A549 (cell line): ENCODE data around the gene CHRNB2. TPM values are rescaled to one million over a fixed set of nuclear protein-coding genes. Genes with fewer than 3 reads are reported as not detected.

Source experiments
- ATAC-seq, 2 experiments: fragments of 200-7000 bp in 1 of 2; fragments of >200 bp in 1 of 2; cut with Nextera tagmentation in 1 of 2; cut with Tn5 transposase in 1 of 2; 3 replicates each; pipeline versions ENCODE4 v1.8.0 to v1.9.1; 2018 to 2020; ENCODE audit warnings: mild to moderate bottlenecking in 1 of 2, moderate library complexity in 1 of 2
- CTCF ChIA-PET: fragments of 300-600 bp; sonication (Branson Sonifier 250); formaldehyde crosslinking; extraction: SDS; loops from one replicate; lab custom pipeline; 2021; ENCODE audit warnings: antibody characterized with exemption, inconsistent platforms; lab: Yijun Ruan, JAX
- POLR2A ChIA-PET: fragments of 350-600 bp; formaldehyde crosslinking; extraction: SDS; loops from one replicate; lab custom pipeline; 2021; ENCODE audit warnings: antibody characterized with exemption, inconsistent platforms; lab: Yijun Ruan, JAX
- DNase-seq, 2 experiments: peaks; one replicate each; pipeline versions ENCODE4 v3.0.0 to v3.0.0-alpha.2; 2011 to 2016; ENCODE audit warnings: low read depth in 1 of 2, low spot score in 1 of 2
- FAIRE-seq: peaks from 2 replicates; lab custom pipeline; 2011; peaks lifted over from hg19 to GRCh38; lab: Jason Lieb, UNC
- H3K27ac ChIP-seq, 2 experiments: fragments of >200 bp; sonication (Bioruptor Twin); formaldehyde crosslinking; 3 replicates each; pipeline ENCODE4 v1.5.1; 2016 to 2017
- H3K4me1 ChIP-seq: fragments of >200 bp; sonication (Bioruptor Twin); formaldehyde crosslinking; 3 replicates; pipeline ENCODE4 v1.6.1; 2016
- H3K4me2 ChIP-seq: fragments of >200 bp; sonication (Bioruptor Twin); formaldehyde crosslinking; 3 replicates; pipeline ENCODE4 v1.6.1; 2016
- H3K4me3 ChIP-seq: fragments of >200 bp; sonication (Bioruptor Twin); formaldehyde crosslinking; 3 replicates; pipeline ENCODE4 v1.5.1; 2016
- H3K9me3 ChIP-seq: fragments of >200 bp; sonication (Bioruptor Twin); formaldehyde crosslinking; 3 replicates; pipeline ENCODE4 v1.6.1; 2016
- ATOH8 ChIP-seq: fragments of 250-450 bp; sonication (Bioruptor Pico); IDR thresholded peaks from 2 replicates; pipeline ENCODE4 v1.5.0; 2020; ENCODE audit warnings: low read depth, mild to moderate bottlenecking, moderate library complexity
- CHD4 ChIP-seq: fragments of 200-600 bp; sonication (generic); IDR thresholded peaks from 2 replicates; pipeline ENCODE4 v1.6.1; 2016; ENCODE audit warnings: antibody characterized with exemption, mild to moderate bottlenecking, borderline replicate concordance
- ELK1 ChIP-seq: fragments of 150-350 bp; IDR thresholded peaks from 2 replicates; pipeline ENCODE4 v1.6.1; 2014; ENCODE audit warnings: low read depth, mild to moderate bottlenecking, low read length
- EP300 ChIP-seq, 2 experiments: fragments of >200 bp; sonication (Bioruptor Twin); formaldehyde crosslinking; IDR thresholded peaks; 2 replicates in 1 of 2; 3 replicates in 1 of 2; pipeline ENCODE4 v1.6.1; 2016 to 2017
- HDAC2 ChIP-seq: fragments of 200-600 bp; sonication (generic); IDR thresholded peaks from 2 replicates; pipeline ENCODE4 v1.6.1; 2016
- HMGXB4 ChIP-seq: fragments of 250-450 bp; sonication (Bioruptor Pico); IDR thresholded peaks from 2 replicates; pipeline ENCODE4 v1.5.0; 2021; ENCODE audit warnings: mild to moderate bottlenecking, moderate library complexity, borderline replicate concordance
- HOXA7 ChIP-seq: fragments of 250-450 bp; sonication (Bioruptor Pico); IDR thresholded peaks from 2 replicates; pipeline ENCODE4 v1.5.0; 2020; ENCODE audit warnings: mild to moderate bottlenecking, moderate library complexity
- JUN ChIP-seq, 2 experiments: fragments of >200 bp; sonication (Bioruptor Twin); formaldehyde crosslinking; IDR thresholded peaks; 2 replicates in 1 of 2; 3 replicates in 1 of 2; pipeline ENCODE4 v1.6.1; 2016 to 2017
- JUNB ChIP-seq: fragments of >200 bp; sonication (Bioruptor Twin); formaldehyde crosslinking; IDR thresholded peaks from 2 replicates; pipeline ENCODE4 v1.6.1; 2016
- NPAS2 ChIP-seq: fragments of 250-450 bp; sonication (Bioruptor Pico); IDR thresholded peaks from 2 replicates; pipeline ENCODE4 v1.8.0; 2022; ENCODE audit warnings: mild to moderate bottlenecking, moderate library complexity, borderline replicate concordance
- NR3C1 ChIP-seq: fragments of >200 bp; sonication (Bioruptor Twin); formaldehyde crosslinking; IDR thresholded peaks from 3 replicates; pipeline ENCODE4 v1.6.1; 2017
- PHF8 ChIP-seq: fragments of 200-600 bp; sonication (generic); IDR thresholded peaks from 2 replicates; pipeline ENCODE4 v1.6.1; 2016; ENCODE audit warnings: low read depth, mild to moderate bottlenecking, antibody characterized with exemption, moderate library complexity, borderline replicate concordance
- POLR2AphosphoS2 ChIP-seq: conservative IDR thresholded peaks from 2 replicates; pipeline ENCODE4 v1.6.1; 2012; ENCODE audit warnings: low read length, improper control_type of control experiment, inconsistent platforms
- RAD21 ChIP-seq, 2 experiments: fragments of >200 bp in 1 of 2; sonication (Bioruptor Twin) in 1 of 2; formaldehyde crosslinking in 1 of 2; IDR thresholded peaks in 1 of 2; conservative IDR thresholded peaks in 1 of 2; 2 replicates in 1 of 2; 3 replicates in 1 of 2; pipeline ENCODE4 v1.6.1; 2012 to 2018; ENCODE audit warnings: inconsistent platforms in 1 of 2
- TP53 ChIP-seq: fragments of 250-450 bp; sonication (Bioruptor Pico); IDR thresholded peaks from 2 replicates; pipeline ENCODE4 v1.5.0; 2021; ENCODE audit warnings: mild to moderate bottlenecking, moderate library complexity
- ZFP36 ChIP-seq: fragments of 450-650 bp; IDR thresholded peaks from 2 replicates; pipeline ENCODE4 v1.6.1; 2014; ENCODE audit warnings: borderline replicate concordance; ENCODE audit not compliant: partially characterized antibody
- WGBS: methylation state at CpG from one replicate; pipeline ENCODE4 v1.1.6; 2017; ENCODE audit errors: missing lambda C conversion rate; 5-methylcytosine and 5-hydroxymethylcytosine counted together
- polyA plus RNA-seq, 4 experiments: library from polyadenylated mRNA; depleted of rRNA in 3 of 4; stranded (reverse); fragments of >200 nt; fragmentation: RNase III in 1 of 4; extraction: RNeasy Plus Mini Kit Qiagen cat#74134 plus additional on column Dnase treatment in 1 of 4; gene quantifications; 2 replicates in 3 of 4; 3 replicates in 1 of 4; pipeline ENCODE4 v1.2.3, GENCODE V29; 2011 to 2017

Gene CHRNB2
- polyA plus RNA-seq, 2 of the 4 experiments (the other 2 are of a cell fraction) = 0.21 TPM

GRCh38 chr1:154573168-154573510 lies 5.6 kb downstream of the CHRNB2 start:
- H3K9me3 ChIP-seq = no peaks in the 10 kb centered on the region
- POLR2A ChIA-PET = no interaction called here
- FAIRE-seq (no peak), ATAC-seq (no peak), DNase-seq (no peak)
- WGBS = 55% methylated on average over 3 of the region's 3 CpGs
- no peaks in the 10 kb centered on the region for H3K4me1 ChIP-seq
- no peak overlapping the region for H3K4me3 ChIP-seq
- TF ChIP-seq EP300 (IDR thresholded peaks at IDR 0.05) (no peak), NR3C1 (no peak), RAD21 (conservative IDR thresholded peaks at IDR 0.05 in 1 of 2, IDR thresholded peaks at IDR 0.05 in 1 of 2) (no peak), CHD4 (no peak), PHF8 (no peak), ELK1 (no peak), TP53 (no peak), HMGXB4 (CRISPR knock-in tag) (no peak), JUN (IDR thresholded peaks at IDR 0.05) (no peak), JUNB (no peak)
- no peak overlapping the region for H3K4me2 ChIP-seq
- H3K27ac ChIP-seq = no peak overlapping the region
- CTCF ChIA-PET = interaction anchor here (0.9 to 1.8 kb wide), 4 partner anchors 13 to 32 kb away, joined by 3 to 9 read pairs (median 6); no protein-coding TSS in a partner anchor

- TF ChIP-seq HMGXB4 (CRISPR knock-in tag) = no peak
- no peak for TF ChIP-seq HOXA7 (CRISPR knock-in tag)
- TF ChIP-seq NPAS2 = no peak
- TF ChIP-seq NR3C1 = no peak
- TF ChIP-seq POLR2AphosphoS2 = 0 out of 2 replicates have a peak, but pooled peaks have one; percentile 21
- TF ChIP-seq JUN (IDR thresholded peaks at IDR 0.05) = no peak
- no peak for TF ChIP-seq ATOH8 (CRISPR knock-in tag)
- no peak for TF ChIP-seq ZFP36
- TF ChIP-seq HDAC2 = no peak
- CTCF ChIA-PET = interaction anchor here (1.1 to 2.5 kb wide), 3 partner anchors 15 to 240 kb away, joined by 3 to 11 read pairs (median 4); no protein-coding TSS in a partner anchor
- ATAC-seq (peak; percentile 11 to 22; a peak in 3 of 6 replicates), FAIRE-seq (no peak), DNase-seq (no peak)
- H3K27ac ChIP-seq = no peak overlapping the region
- no peaks in the 10 kb centered on the region for H3K9me3 ChIP-seq
- no peak overlapping the region for H3K4me3 ChIP-seq
- H3K4me2 ChIP-seq = no peak overlapping the region
- POLR2A ChIA-PET = no interaction called here
- H3K4me1 ChIP-seq = no peaks in the 10 kb centered on the region
- WGBS = 30% methylated on average over 7 of the region's 7 CpGs
Observed at GRCh38 chr1:154574716-154575115, 7.1 kb downstream of the CHRNB2 start.
